Activated T-helper 1 cell treated with Interleukin-2 at 50 U/mL for 16 hours (primary cell): ENCODE measurements around the gene DPH7.
"Not testable (repeated sequence)": the region's sequence is repeated elsewhere in the genome, so short reads cannot be mapped to it uniquely, and the experiment has no call there.

Source experiments
- DNase-seq: peaks from one replicate; pipeline ENCODE4 v3.0.0-alpha.2; 2020; ENCODE audit warnings: low read depth

Gene DPH7

GRCh38 chr9:137580209-137580953 is 1.7 kb upstream of the DPH7 start:
- no peak for DNase-seq

GRCh38 chr9:137579259-137579604 is 507 bp upstream of the DPH7 start:
- DNase-seq = no peak

- no peak for DNase-seq
Observed at GRCh38 chr9:137575716-137576411, 2.9 kb downstream of the DPH7 start.

- DNase-seq = no peak
Observed at GRCh38 chr9:137575364-137575715, 3.4 kb downstream of the DPH7 start.

- DNase-seq = no peak
Observed at GRCh38 chr9:137574192-137574591, 4.5 kb downstream of the DPH7 start.

- no peak for DNase-seq
Observed at GRCh38 chr9:137570566-137570965, 8.2 kb downstream of the DPH7 start.

- no peak for DNase-seq
Observed at GRCh38 chr9:137569609-137570203, 9.0 kb downstream of the DPH7 start.

GRCh38 chr9:137568445-137568844 is 10.3 kb downstream of the DPH7 start:
- not testable (repeated sequence) for DNase-seq

- DNase-seq = no peak
Observed at GRCh38 chr9:137564817-137565411, 13.8 kb downstream of the DPH7 start.

GRCh38 chr9:137564134-137564533 is 14.6 kb downstream of the DPH7 start:
- DNase-seq = no peak

GRCh38 chr9:137558127-137558526 is 20.6 kb downstream of the DPH7 start:
- no peak for DNase-seq

- DNase-seq = no peak
Observed at GRCh38 chr9:137556069-137556838, 22.5 kb downstream of the DPH7 start.

- DNase-seq = no peak
Observed at GRCh38 chr9:137555179-137555578, 23.5 kb downstream of the DPH7 start.

GRCh38 chr9:137554349-137554748 is 24.4 kb downstream of the DPH7 start:
- no peak for DNase-seq

- not testable (repeated sequence) for DNase-seq
Observed at GRCh38 chr9:137553654-137554053, 25.1 kb downstream of the DPH7 start.

GRCh38 chr9:137552022-137552768 is 26.5 kb downstream of the DPH7 start:
- DNase-seq = peak; percentile 9

- peak; percentile 81 for DNase-seq
Observed at GRCh38 chr9:137551264-137552021, 27.3 kb downstream of the DPH7 start, which contains the start of gene MRPL41. Gene MRPL41 (plus strand): TSS chr9:137551879. CDS start chr9:137552082, 203 bp downstream.

GRCh38 chr9:137550958-137551263 is 27.8 kb downstream of the DPH7 start:
- DNase-seq = not testable (repeated sequence)

- DNase-seq = peak; percentile 24
Observed at GRCh38 chr9:137550231-137550621, 28.5 kb downstream of the DPH7 start, which contains the start of gene PNPLA7. Gene PNPLA7 (minus strand): TSS chr9:137550402. CDS start chr9:137550197, 205 bp downstream.

GRCh38 chr9:137547687-137548543 is 30.8 kb downstream of the DPH7 start:
- no peak for DNase-seq
